Measurements from ENCODE around the gene SLC44A3. TPM values are rescaled to one million over a fixed set of nuclear protein-coding genes. Genes with fewer than 3 reads are reported as not detected.

Gene SLC44A3
- total and polyA plus RNA-seq, 2 experiments from 2014 or later, result 1.2 to 17.8 TPM

GRCh38 chr1:94922761-94923331 lies 102.7 kb downstream of the SLC44A3 start:
- H3K9me3 ChIP-seq (ENCODE audit: low read depth), result no peaks in the 10 kb centered on the region
- peak in 1 of 2 donors; percentile 84 for DNase-seq (ENCODE audit: low read depth in 1 of 2, low spot score in 1 of 2)
- no peaks in the 10 kb centered on the region for H3K36me3 ChIP-seq
- peaks cover 27% of the 10 kb centered on the region for H3K4me1 ChIP-seq (ENCODE audit: low read depth)
- TF ChIP-seq CTCF (IDR thresholded peaks at IDR 0.05; ENCODE audit: low read depth, low read length), result no peak
- H3K27me3 ChIP-seq, result no peaks in the 10 kb centered on the region
- no peak overlapping the region for H3K27ac ChIP-seq
- no peak overlapping the region for H3K4me3 ChIP-seq

GRCh38 chr1:94925004-94925403 lies 104.8 kb downstream of the SLC44A3 start:
- H3K4me1 ChIP-seq (ENCODE audit: low read depth), result peaks cover 38% of the 10 kb centered on the region
- no peak for TF ChIP-seq CTCF (IDR thresholded peaks at IDR 0.05; ENCODE audit: low read depth, low read length)
- no peaks in the 10 kb centered on the region for H3K27me3 ChIP-seq
- H3K4me3 ChIP-seq, result peak overlapping the region; percentile 82
- no peaks in the 10 kb centered on the region for H3K36me3 ChIP-seq
- H3K27ac ChIP-seq, result peak overlapping the region; percentile 99
- peak; percentile 27 to 52 for DNase-seq (ENCODE audit: low read depth in 1 of 2, low spot score in 1 of 2)
- no peaks in the 10 kb centered on the region for H3K9me3 ChIP-seq (ENCODE audit: low read depth)

GRCh38 chr1:94925561-94926125 lies 105.5 kb downstream of the SLC44A3 start:
- Histone ChIP-seq H3K4me3 (peak overlapping the region; percentile 82), H3K27me3 (no peaks in the 10 kb centered on the region), H3K27ac (peak overlapping the region; percentile 99), H3K4me1 (ENCODE audit: low read depth) (peaks cover 35% of the 10 kb centered on the region), H3K9me3 (ENCODE audit: low read depth) (no peaks in the 10 kb centered on the region), H3K36me3 (no peaks in the 10 kb centered on the region)
- DNase-seq (ENCODE audit: low read depth in 1 of 2, low spot score in 1 of 2), result peak; percentile 88 to 95
- no peak for TF ChIP-seq CTCF (IDR thresholded peaks at IDR 0.05; ENCODE audit: low read depth, low read length)

DNA sequence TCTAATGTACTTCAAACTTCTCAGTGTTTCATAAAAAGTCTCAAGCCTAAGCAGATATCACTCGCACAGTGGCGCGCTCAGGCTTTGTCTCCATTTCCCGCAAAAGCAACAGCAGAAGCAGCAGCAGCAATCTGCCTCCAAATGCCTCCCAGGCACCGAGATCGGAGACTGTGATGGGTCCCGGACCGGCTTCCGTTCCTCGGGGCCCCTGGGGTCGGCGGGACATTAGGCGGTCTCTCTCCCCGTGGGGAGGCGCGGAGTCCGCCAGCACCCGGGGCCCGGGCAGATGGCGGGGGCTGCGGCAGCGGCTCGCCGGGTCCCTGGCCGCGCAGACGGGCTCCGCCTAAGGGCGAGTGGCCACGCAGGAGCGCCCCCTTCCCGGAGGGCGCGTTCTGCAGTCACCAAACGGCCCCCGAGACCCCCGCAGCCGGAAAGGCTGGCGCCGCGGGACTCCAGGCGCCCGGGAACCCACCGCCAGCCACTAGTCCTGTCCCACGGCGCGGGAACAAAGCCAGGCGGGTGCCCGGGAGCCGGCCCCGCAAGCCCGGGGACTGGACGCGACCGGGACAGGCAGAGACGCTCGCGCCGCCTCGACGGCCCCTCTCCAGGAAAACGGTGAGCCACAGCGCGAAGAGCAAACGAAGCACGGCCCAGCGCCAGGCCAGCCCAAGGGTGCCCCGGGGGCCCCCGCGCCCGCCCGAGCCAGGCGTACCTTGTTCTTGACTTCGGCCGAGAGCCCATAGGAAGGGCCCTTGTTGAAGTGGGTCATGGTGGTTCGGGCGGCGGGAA lies 106.2 kb downstream of the SLC44A3 start:
- Histone ChIP-seq H3K27me3 (no peaks in the 10 kb centered on the region), H3K27ac (peak overlapping the region; percentile 99), H3K4me3 (peak overlapping the region; percentile 82), H3K4me1 (ENCODE audit: low read depth) (peaks cover 35% of the 10 kb centered on the region), H3K9me3 (ENCODE audit: low read depth) (no peaks in the 10 kb centered on the region), H3K36me3 (no peaks in the 10 kb centered on the region)
- DNase-seq (ENCODE audit: low read depth in 1 of 2, low spot score in 1 of 2), result peak; percentile 68 to 79
- peak; percentile 45 for TF ChIP-seq CTCF (IDR thresholded peaks at IDR 0.05; ENCODE audit: low read depth, low read length)

GRCh38 chr1:94926915-94927404 lies 106.8 kb downstream of the SLC44A3 start, which contains the start of gene CNN3:
TSS of gene CNN3 (minus strand) at chr1:94927110. CDS start at chr1:94926894, 216 bp downstream.
- peak within 1 kb of the TSS; percentile 99 for H3K27ac ChIP-seq
- no peak for TF ChIP-seq CTCF (IDR thresholded peaks at IDR 0.05; ENCODE audit: low read depth, low read length)
- H3K36me3 ChIP-seq, result no peaks in the 10 kb centered on the region
- peak; percentile 97 for DNase-seq (ENCODE audit: low read depth in 1 of 2, low spot score in 1 of 2)
- H3K4me3 ChIP-seq, result peak within 1 kb of the TSS; percentile 82
- peaks cover 35% of the 10 kb centered on the region for H3K4me1 ChIP-seq (ENCODE audit: low read depth)
- no peaks in the 10 kb centered on the region for H3K27me3 ChIP-seq
- H3K9me3 ChIP-seq (ENCODE audit: low read depth), result no peaks in the 10 kb centered on the region
